Peyer's patch (tissue), 4 donors: ENCODE results near the gene EXOSC6.

Experiments
- POLR2A ChIP-seq, 2 donors: fragments of 450-650 bp; IDR thresholded peaks; one replicate each; pipeline ENCODE4 v1.5.1; 2017; ENCODE audit warnings: antibody characterized with exemption in 2 of 2, mild to moderate bottlenecking in 2 of 2, moderate library complexity in 2 of 2
- TF ChIP-seq, protein P1 (sequence below), 6 experiments: fragments of 450-650 bp in 4 of 6; fragments of 200-600 bp in 2 of 6; sonication (generic) in 1 of 6; IDR thresholded peaks; one replicate each; pipeline ENCODE4 v1.5.1; 2017 to 2019; ENCODE audit warnings: antibody characterized with exemption in 6 of 6, mild to moderate bottlenecking in 3 of 6, moderate library complexity in 1 of 6

DNA sequence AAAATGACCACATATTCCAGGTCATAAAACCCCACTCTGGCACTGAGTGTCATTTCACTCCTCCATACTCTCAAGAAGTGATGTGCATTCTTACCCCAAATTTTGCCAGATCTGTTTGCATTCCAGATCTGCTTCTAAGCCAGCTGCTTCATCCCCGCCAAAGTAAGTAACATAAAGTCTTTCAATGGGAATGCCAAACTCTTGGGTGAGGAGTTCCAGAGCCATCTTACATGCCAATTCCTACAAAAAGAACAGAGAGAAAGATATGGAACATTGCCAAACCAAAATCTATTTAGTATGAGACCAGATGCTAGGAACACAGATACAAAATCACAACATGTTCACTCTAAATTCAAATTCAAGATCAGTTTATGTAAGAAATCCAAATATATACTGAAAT is 24.7 kb upstream of the EXOSC6 start:
- TF ChIP-seq POLR2A (IDR thresholded peaks at IDR 0.05) = no peak
- TF ChIP-seq, protein P1, sequence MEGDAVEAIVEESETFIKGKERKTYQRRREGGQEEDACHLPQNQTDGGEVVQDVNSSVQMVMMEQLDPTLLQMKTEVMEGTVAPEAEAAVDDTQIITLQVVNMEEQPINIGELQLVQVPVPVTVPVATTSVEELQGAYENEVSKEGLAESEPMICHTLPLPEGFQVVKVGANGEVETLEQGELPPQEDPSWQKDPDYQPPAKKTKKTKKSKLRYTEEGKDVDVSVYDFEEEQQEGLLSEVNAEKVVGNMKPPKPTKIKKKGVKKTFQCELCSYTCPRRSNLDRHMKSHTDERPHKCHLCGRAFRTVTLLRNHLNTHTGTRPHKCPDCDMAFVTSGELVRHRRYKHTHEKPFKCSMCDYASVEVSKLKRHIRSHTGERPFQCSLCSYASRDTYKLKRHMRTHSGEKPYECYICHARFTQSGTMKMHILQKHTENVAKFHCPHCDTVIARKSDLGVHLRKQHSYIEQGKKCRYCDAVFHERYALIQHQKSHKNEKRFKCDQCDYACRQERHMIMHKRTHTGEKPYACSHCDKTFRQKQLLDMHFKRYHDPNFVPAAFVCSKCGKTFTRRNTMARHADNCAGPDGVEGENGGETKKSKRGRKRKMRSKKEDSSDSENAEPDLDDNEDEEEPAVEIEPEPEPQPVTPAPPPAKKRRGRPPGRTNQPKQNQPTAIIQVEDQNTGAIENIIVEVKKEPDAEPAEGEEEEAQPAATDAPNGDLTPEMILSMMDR (IDR thresholded peaks at IDR 0.05) = no peak
